HFFc6 (cell line): Measurements from ENCODE around the gene ZSWIM3. TPM values are rescaled to one million over a fixed set of nuclear protein-coding genes. Genes with fewer than 3 reads are reported as not detected.

ENCODE experiments used
- DNase-seq: peaks from one replicate; pipeline ENCODE4 v3.0.0-alpha.2; 2018
- H3K27ac Mint-ChIP-seq: 2 replicates; pipeline ENCODE4 v1.8.0; 2020; ENCODE audit warnings: mild to moderate bottlenecking, mixed read lengths
- H3K27me3 Mint-ChIP-seq: 2 replicates; pipeline ENCODE4 v1.8.0; 2021; ENCODE audit warnings: mild to moderate bottlenecking, moderate library complexity, mixed read lengths; ENCODE audit not compliant: insufficient read depth
- H3K36me3 Mint-ChIP-seq: 2 replicates; pipeline ENCODE4 v1.8.0; 2021; ENCODE audit warnings: low read depth, mixed read lengths
- H3K4me1 Mint-ChIP-seq: 2 replicates; pipeline ENCODE4 v1.8.0; 2020; ENCODE audit warnings: low read depth, mixed read lengths
- H3K4me3 Mint-ChIP-seq: 2 replicates; pipeline ENCODE4 v1.8.0; 2020; ENCODE audit warnings: mild to moderate bottlenecking, moderate library complexity, mixed read lengths
- H3K9me3 Mint-ChIP-seq: 2 replicates; pipeline ENCODE4 v1.8.0; 2020; ENCODE audit warnings: mild to moderate bottlenecking, mixed read lengths
- CTCF ChIP-seq: fragments of 200-600 bp; sonication (generic); IDR thresholded peaks from 2 replicates; pipeline ENCODE4 v1.5.0; 2021; ENCODE audit warnings: antibody characterized with exemption, mild to moderate bottlenecking
- long read RNA-seq: library from polyadenylated mRNA; unstranded; transcript quantifications from one replicate; pipeline ENCODE4 v2.0.0, GENCODE V29; 2019
- total RNA-seq, 6 experiments: library from RNA; stranded (reverse); fragmentation: NEBNext Ultra II Directional; extraction: Animal tissue kit (Norgen Biotek cat#: 25700); gene quantifications; 2 replicates in 1 of 6; 3 replicates in 5 of 6; pipeline ENCODE4 v1.2.3, GENCODE V29; 2021

ZSWIM3 gene
- total RNA-seq, result 1 to 10 TPM; 2.3 to 4.0 (median 2.7) TPM
- long read RNA-seq, partial matches to known transcripts, result 2 of 6 reads
- long read RNA-seq, other reads (novel, unspliced or antisense), result 0 of 6 reads

- peaks cover 20% of the 10 kb centered on the region for H3K36me3 Mint-ChIP-seq
- peaks cover 3% of the 10 kb centered on the region; the same call in 1 of the 2 replicates for H3K27me3 Mint-ChIP-seq
- peak within 1 kb of the TSS; percentile 94 for H3K4me3 Mint-ChIP-seq
- DNase-seq, result peak; percentile 100
- TF ChIP-seq CTCF, result no peak
- peak within 1 kb of the TSS; percentile 80 for H3K27ac Mint-ChIP-seq
- no peaks in the 10 kb centered on the region; the same call in 1 of the 2 replicates for H3K9me3 Mint-ChIP-seq
- H3K4me1 Mint-ChIP-seq, result peaks cover 42% of the 10 kb centered on the region
Observed at GRCh38 chr20:45857114-45857881, at the start of gene ZSWIM3, which contains the start of gene ACOT8. Gene ZSWIM3, plus strand, starts transcription at chr20:45857614. Its CDS starts 212 bp downstream, at chr20:45857826. Gene ACOT8, minus strand, starts transcription at chr20:45857392. Its CDS starts 77 bp downstream, at chr20:45857315.

- H3K4me3 Mint-ChIP-seq, result no peak overlapping the region
- no peaks in the 10 kb centered on the region; the same call in 1 of the 2 replicates for H3K27me3 Mint-ChIP-seq
- no peaks in the 10 kb centered on the region for H3K9me3 Mint-ChIP-seq
- peaks cover 30% of the 10 kb centered on the region for H3K4me1 Mint-ChIP-seq
- H3K27ac Mint-ChIP-seq, result no peak overlapping the region; the same call in 1 of the 2 replicates
- peaks cover 47% of the 10 kb centered on the region for H3K36me3 Mint-ChIP-seq
- no peak for DNase-seq
- no peak for TF ChIP-seq CTCF
Observed at GRCh38 chr20:45810191-45810970, 47.0 kb upstream of the ZSWIM3 start.

GRCh38 chr20:45812157-45813005 is 45.0 kb upstream of the ZSWIM3 start, which contains the start of gene UBE2C:
Gene UBE2C, plus strand, starts transcription at chr20:45812644. Its CDS starts 52 bp downstream, at chr20:45812696.
- DNase-seq, result peak; percentile 100
- peak within 1 kb of the TSS; percentile 83 for H3K27ac Mint-ChIP-seq
- peak within 1 kb of the TSS; percentile 97 for H3K4me3 Mint-ChIP-seq
- TF ChIP-seq CTCF, result no peak
- H3K9me3 Mint-ChIP-seq, result no peaks in the 10 kb centered on the region
- H3K27me3 Mint-ChIP-seq, result no peaks in the 10 kb centered on the region; the same call in 1 of the 2 replicates
- H3K36me3 Mint-ChIP-seq, result peaks cover 52% of the 10 kb centered on the region
- H3K4me1 Mint-ChIP-seq, result peaks cover 47% of the 10 kb centered on the region

GRCh38 chr20:45813006-45813340 is 44.4 kb upstream of the ZSWIM3 start:
- no peak for DNase-seq
- Mint-ChIP-seq H3K36me3 (peaks cover 52% of the 10 kb centered on the region), H3K27ac (peak overlapping the region; percentile 82), H3K9me3 (no peaks in the 10 kb centered on the region), H3K4me1 (peaks cover 53% of the 10 kb centered on the region), H3K27me3 (no peaks in the 10 kb centered on the region; the same call in 1 of the 2 replicates), H3K4me3 (peak overlapping the region; percentile 97)
- no peak for TF ChIP-seq CTCF

- Mint-ChIP-seq H3K36me3 (peaks cover 52% of the 10 kb centered on the region), H3K9me3 (no peaks in the 10 kb centered on the region), H3K27me3 (no peaks in the 10 kb centered on the region; the same call in 1 of the 2 replicates), H3K4me3 (peak overlapping the region; percentile 97), H3K4me1 (peaks cover 58% of the 10 kb centered on the region), H3K27ac (peak overlapping the region; percentile 82)
- TF ChIP-seq CTCF, result no peak
- no peak for DNase-seq
Observed at GRCh38 chr20:45813489-45813888, 43.9 kb upstream of the ZSWIM3 start.
